Activated CD4-positive, alpha-beta T cell treated with anti-CD3 and anti-CD28 coated beads, Interleukin-2, amount 10 ng/mL, durations not matched to agents 24 days and 14 days (primary cell): Measurements from ENCODE around the gene CAPN11. TPM values are rescaled to one million over a fixed set of nuclear protein-coding genes. Genes with fewer than 3 reads are reported as not detected.
A peak's percentile ranks its signal among the peaks of the same experiment; 100 is the strongest.
"Not testable (repeated sequence)": the region's sequence is repeated elsewhere in the genome, so short reads cannot be mapped to it uniquely, and the experiment has no call there.

ENCODE experiments used
- DNase-seq: peaks from one replicate; pipeline ENCODE4 v3.0.0; 2022
- H3K27ac Mint-ChIP-seq: one replicate; pipeline ENCODE4 v1.8.0; 2022; ENCODE audit warnings: mild to moderate bottlenecking, mixed read lengths
- H3K27me3 Mint-ChIP-seq: one replicate; pipeline ENCODE4 v1.8.0; 2022; ENCODE audit warnings: mixed read lengths
- H3K36me3 Mint-ChIP-seq: one replicate; pipeline ENCODE4 v1.8.0; 2022; ENCODE audit warnings: low read depth, mild to moderate bottlenecking, mixed read lengths
- H3K4me1 Mint-ChIP-seq: one replicate; pipeline ENCODE4 v1.8.0; 2021; ENCODE audit warnings: mixed read lengths
- H3K4me3 Mint-ChIP-seq: one replicate; pipeline ENCODE4 v1.8.0; 2022; ENCODE audit warnings: mild to moderate bottlenecking, moderate library complexity, mixed read lengths
- H3K9me3 Mint-ChIP-seq: one replicate; pipeline ENCODE4 v1.8.0; 2021; ENCODE audit warnings: mixed read lengths
- intact Hi-C: fragments of 100-400 bp; cut with micrococcal nuclease; formaldehyde crosslinking; loops from one replicate; pipeline ENCODE4 v1.15.1; 2023
- total RNA-seq: library from RNA; stranded (reverse); gene quantifications from 2 replicates; pipeline ENCODE4 v1.2.3, GENCODE V29; 2022

The CAPN11 gene
- total RNA-seq, 1 donor from 2014 or later: 0.28 TPM

DNA sequence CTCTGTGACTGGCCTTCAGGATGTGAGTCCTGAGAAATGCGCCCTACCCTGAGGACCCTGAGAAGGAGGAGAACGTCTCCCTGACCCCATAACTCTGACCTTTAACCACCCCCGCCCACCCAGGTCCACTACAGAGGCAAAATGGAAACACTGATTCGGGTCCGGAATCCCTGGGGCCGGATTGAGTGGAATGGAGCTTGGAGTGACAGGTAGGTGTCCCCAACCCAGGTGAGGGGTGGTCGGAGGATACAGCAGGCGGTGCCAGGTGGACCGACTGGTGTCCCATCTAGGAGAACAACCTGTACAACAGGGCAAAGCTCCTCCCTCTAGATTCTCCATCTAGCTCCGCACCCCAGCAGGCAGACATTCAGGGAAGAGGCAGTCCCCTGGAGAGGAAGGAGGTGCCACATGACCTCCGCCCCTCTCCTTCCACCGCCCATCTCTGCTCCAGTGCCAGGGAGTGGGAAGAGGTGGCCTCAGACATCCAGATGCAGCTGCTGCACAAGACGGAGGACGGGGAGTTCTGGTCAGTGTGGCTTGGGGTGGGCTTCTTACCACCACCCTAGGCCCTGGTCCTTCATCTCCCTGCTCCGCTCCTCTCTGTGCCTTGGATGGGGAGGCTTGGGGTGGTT, 17.6 kb downstream of the CAPN11 start:
- Mint-ChIP-seq H3K27ac (no peak overlapping the region), H3K36me3 (no peaks in the 10 kb centered on the region), H3K4me1 (peaks cover 16% of the 10 kb centered on the region), H3K9me3 (no peaks in the 10 kb centered on the region), H3K27me3 (peaks cover 10% of the 10 kb centered on the region), H3K4me3 (no peak overlapping the region)
- intact Hi-C loops: no loop called here
- no peak for DNase-seq

DNA sequence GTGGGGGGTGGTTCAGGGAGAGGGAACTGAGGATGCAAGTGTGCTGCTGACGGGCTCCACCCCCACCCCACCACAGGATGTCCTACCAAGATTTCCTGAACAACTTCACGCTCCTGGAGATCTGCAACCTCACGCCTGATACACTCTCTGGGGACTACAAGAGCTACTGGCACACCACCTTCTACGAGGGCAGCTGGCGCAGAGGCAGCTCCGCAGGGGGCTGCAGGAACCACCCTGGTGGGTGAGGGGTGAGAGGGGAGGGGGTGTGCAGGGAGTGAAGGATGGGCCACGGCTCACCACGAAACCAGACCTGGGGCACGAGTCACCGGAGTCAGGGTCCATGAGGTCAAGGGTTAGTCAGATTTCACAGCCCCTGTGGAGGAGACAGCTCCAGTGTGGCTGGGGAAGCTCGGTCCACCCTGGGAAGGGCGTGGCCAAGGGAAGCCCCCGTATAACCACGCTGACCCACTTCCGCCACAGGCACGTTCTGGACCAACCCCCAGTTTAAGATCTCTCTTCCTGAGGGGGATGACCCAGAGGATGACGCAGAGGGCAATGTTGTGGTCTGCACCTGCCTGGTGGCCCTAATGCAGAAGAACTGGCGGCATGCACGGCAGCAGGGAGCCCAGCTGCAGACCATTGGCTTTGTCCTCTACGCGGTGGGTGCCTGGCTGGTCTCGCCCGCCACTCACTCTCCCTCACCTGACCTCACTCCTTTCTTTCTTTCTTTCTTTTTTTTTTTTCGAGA, 18.3 kb downstream of the CAPN11 start:
- H3K27ac Mint-ChIP-seq: no peak overlapping the region
- H3K4me1 Mint-ChIP-seq: peaks cover 15% of the 10 kb centered on the region
- no peaks in the 10 kb centered on the region for H3K36me3 Mint-ChIP-seq
- intact Hi-C loops: no loop called here
- peak overlapping the region; percentile 14 for H3K4me3 Mint-ChIP-seq
- peaks cover 10% of the 10 kb centered on the region for H3K27me3 Mint-ChIP-seq
- no peaks in the 10 kb centered on the region for H3K9me3 Mint-ChIP-seq
- no peak for DNase-seq

DNA sequence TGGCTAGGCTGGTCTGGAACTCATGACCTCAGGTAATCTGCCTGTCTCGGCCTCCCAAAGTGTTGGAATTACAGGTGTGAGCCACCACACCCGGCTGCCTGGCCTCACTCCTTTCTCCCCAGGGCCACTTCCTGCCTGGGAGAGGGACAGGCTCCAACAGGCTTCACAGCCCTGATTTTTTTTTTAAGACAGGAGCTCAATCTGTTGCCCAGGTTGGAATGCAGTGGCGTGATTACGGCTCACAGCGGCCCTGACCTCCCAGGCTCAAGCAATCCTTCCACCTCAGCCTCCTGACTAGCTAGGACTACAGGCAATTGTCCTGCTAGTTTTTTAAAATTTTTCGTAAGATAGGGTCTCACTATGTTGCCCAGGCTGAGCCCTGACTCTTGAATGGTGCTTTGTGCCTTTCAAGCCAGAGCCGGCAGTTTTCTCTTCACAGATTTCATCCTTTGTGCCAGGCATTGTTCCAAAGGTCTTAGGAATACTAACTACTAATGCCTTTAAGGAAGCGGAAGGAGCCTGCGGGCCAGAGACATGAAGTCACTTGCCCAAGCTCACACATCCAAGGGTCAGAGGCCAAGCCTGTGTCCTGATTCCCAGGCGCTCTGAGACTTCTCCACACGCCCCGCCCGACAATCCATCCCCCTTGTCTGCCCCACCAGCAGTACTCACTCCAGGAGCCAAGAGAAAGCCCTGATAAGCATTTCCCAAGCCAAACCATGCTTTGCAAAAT, 19.2 kb downstream of the CAPN11 start:
- intact Hi-C loops: no loop called here
- Mint-ChIP-seq H3K27me3 (peaks cover 8% of the 10 kb centered on the region), H3K9me3 (no peaks in the 10 kb centered on the region), H3K4me1 (peaks cover 8% of the 10 kb centered on the region), H3K36me3 (no peaks in the 10 kb centered on the region), H3K27ac (no peak overlapping the region), H3K4me3 (no peak overlapping the region)
- DNase-seq: no peak

DNA sequence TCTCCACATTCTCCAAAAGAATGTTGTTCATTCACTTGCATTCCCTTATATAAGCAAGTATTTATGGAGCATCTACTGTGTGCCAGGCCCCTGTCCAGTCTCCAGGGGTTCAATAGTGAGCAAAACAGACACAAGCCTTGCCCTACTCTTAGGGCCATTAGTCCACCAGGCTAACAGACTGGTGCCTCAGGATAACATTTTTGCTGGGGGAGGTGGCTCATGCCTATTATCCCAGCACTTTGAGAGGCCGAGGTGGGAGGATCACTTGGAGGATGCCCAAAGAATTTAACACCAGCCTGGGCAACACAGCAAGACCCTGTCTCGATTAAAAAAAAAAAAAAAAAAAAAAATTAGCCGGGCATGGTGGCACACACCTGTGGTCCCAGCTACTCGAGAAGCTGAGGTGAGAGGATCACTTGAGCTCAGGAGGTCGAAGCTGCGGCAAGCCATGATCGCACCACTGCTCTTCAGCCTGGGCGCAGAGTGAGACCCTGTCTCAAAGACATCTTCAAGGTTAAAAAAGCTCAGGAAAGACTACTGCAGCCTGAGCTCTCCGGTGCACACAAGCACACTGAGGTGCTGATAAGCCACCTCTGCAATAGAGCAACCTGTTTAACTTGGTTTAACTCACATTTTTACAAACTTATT, 19.9 kb downstream of the CAPN11 start:
- no peak for DNase-seq
- intact Hi-C loops: no loop called here
- H3K27ac Mint-ChIP-seq: no peak overlapping the region
- H3K4me3 Mint-ChIP-seq: no peak overlapping the region
- peaks cover 7% of the 10 kb centered on the region for H3K4me1 Mint-ChIP-seq
- H3K9me3 Mint-ChIP-seq: no peaks in the 10 kb centered on the region
- H3K27me3 Mint-ChIP-seq: peaks cover 8% of the 10 kb centered on the region
- H3K36me3 Mint-ChIP-seq: no peaks in the 10 kb centered on the region

- Mint-ChIP-seq H3K4me3 (no peak overlapping the region), H3K9me3 (no peaks in the 10 kb centered on the region), H3K4me1 (peaks cover 7% of the 10 kb centered on the region)
These were observed 20.5 kb downstream of the CAPN11 start for GRCh38 chr6:44179072-44179536.

DNA sequence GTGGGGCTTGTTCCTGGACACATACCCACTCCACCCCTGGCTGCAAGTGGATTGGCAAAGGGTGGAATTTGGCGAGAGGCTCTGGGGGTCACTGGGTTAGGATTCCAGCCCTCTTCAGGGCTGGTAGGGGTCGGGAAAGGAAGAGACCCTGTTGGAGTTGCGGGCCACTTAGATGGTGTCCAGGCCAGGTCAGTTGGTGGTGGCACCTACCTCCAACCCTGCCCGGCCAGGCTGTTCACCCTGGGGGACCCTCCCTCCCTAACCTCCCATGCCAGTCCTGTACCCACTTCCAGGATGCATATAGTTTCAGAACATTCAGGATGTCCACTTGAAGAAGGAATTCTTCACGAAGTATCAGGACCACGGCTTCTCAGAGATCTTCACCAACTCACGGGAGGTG, 21.0 kb downstream of the CAPN11 start:
- Mint-ChIP-seq H3K9me3 (no peaks in the 10 kb centered on the region), H3K36me3 (no peaks in the 10 kb centered on the region), H3K4me1 (peaks cover 7% of the 10 kb centered on the region), H3K27me3 (peaks cover 5% of the 10 kb centered on the region), H3K27ac (no peak overlapping the region), H3K4me3 (no peak overlapping the region)
- no peak for DNase-seq
- intact Hi-C loops: no loop called here

More at GRCh38 chr6:44179072-44179536, 20.5 kb downstream of the CAPN11 start:
- no peak for DNase-seq
- Mint-ChIP-seq H3K36me3 (no peaks in the 10 kb centered on the region), H3K27ac (no peak overlapping the region), H3K27me3 (peaks cover 5% of the 10 kb centered on the region)
- intact Hi-C loops: no loop called here

DNA sequence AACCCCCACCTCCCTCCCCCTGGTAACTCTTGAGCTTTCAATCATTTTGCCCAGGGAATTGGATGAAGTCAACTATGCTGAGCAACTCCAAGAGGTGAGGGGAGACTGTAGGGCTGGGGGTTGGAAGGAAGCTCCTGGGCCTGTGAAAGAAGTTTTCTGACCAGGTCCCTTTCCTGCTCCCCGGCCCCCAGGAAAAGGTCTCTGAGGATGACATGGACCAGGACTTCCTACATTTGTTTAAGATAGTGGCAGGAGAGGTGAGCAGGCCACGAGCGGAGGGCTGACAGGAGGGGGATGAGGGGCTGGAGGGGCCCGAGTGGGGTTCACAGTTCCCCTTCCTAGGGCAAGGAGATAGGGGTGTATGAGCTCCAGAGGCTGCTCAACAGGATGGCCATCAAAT, 21.8 kb downstream of the CAPN11 start:
- intact Hi-C loops: no loop called here
- H3K4me1 Mint-ChIP-seq: peaks cover 9% of the 10 kb centered on the region

GRCh38 chr6:44180886-44181285, 22.3 kb downstream of the CAPN11 start:
- no peaks in the 10 kb centered on the region for H3K9me3 Mint-ChIP-seq
- no peak overlapping the region for H3K4me3 Mint-ChIP-seq
- H3K36me3 Mint-ChIP-seq: no peaks in the 10 kb centered on the region
- peaks cover 4% of the 10 kb centered on the region for H3K27me3 Mint-ChIP-seq
- H3K4me1 Mint-ChIP-seq: peaks cover 12% of the 10 kb centered on the region
- intact Hi-C loops: no loop called here
- no peak for DNase-seq
- H3K27ac Mint-ChIP-seq: no peak overlapping the region

More for the DNA sequence above, 21.8 kb downstream of the CAPN11 start:
- no peak for DNase-seq
- peaks cover 3% of the 10 kb centered on the region for H3K27me3 Mint-ChIP-seq
- H3K9me3 Mint-ChIP-seq: no peaks in the 10 kb centered on the region
- no peak overlapping the region for H3K4me3 Mint-ChIP-seq
- H3K27ac Mint-ChIP-seq: no peak overlapping the region
- no peaks in the 10 kb centered on the region for H3K36me3 Mint-ChIP-seq

DNA sequence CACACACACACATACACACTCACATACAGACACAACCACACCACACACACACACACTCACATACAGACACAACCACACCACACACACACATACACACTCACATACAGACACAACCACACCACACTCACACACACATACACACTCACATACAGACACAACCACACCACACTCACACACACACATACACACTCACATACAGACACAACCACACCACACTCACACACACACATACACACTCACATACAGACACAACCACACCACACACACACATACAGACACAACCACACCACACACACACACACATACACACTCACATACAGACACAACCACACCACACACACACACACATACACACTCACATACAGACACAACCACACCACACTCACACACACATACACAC, 23.2 kb downstream of the CAPN11 start:
- H3K4me3 Mint-ChIP-seq, DNase-seq, intact Hi-C loops, H3K27ac Mint-ChIP-seq, H3K36me3 Mint-ChIP-seq, H3K27me3 Mint-ChIP-seq, H3K9me3 Mint-ChIP-seq: not testable (repeated sequence)
- peaks cover 11% of the 10 kb centered on the region for H3K4me1 Mint-ChIP-seq

DNA sequence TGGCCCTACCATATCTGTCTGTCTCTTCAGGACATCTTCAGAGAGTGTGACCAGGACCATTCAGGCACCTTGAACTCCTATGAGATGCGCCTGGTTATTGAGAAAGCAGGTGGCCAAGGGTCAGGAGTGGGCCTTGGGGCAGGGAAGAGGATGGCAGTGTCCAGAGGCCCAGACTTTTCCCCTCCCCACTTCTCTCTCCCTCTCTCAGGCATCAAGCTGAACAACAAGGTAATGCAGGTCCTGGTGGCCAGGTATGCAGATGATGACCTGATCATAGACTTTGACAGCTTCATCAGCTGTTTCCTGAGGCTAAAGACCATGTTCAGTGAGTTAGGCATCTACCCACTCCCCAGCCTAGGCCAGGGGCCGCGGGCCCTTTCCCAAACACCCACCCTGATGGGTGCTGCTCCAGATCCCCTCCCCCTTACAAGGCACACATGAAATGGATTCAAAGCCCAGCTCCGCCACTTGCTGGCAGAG, 24.3 kb downstream of the CAPN11 start:
- no peaks in the 10 kb centered on the region for H3K9me3 Mint-ChIP-seq

GRCh38 chr6:44183783-44184182, 25.2 kb downstream of the CAPN11 start:
- Mint-ChIP-seq H3K4me3 (no peak overlapping the region), H3K4me1 (peaks cover 9% of the 10 kb centered on the region), H3K27me3 (peaks cover 5% of the 10 kb centered on the region), H3K9me3 (no peaks in the 10 kb centered on the region), H3K27ac (no peak overlapping the region), H3K36me3 (no peaks in the 10 kb centered on the region)
- intact Hi-C loops: no loop called here
- no peak for DNase-seq

More for the DNA sequence above, 24.3 kb downstream of the CAPN11 start:
- peaks cover 9% of the 10 kb centered on the region for H3K4me1 Mint-ChIP-seq
- intact Hi-C loops: no loop called here
- no peak overlapping the region for H3K4me3 Mint-ChIP-seq
- no peak overlapping the region for H3K27ac Mint-ChIP-seq
- peaks cover 5% of the 10 kb centered on the region for H3K27me3 Mint-ChIP-seq
- no peak for DNase-seq
- H3K36me3 Mint-ChIP-seq: no peaks in the 10 kb centered on the region

GRCh38 chr6:44185356-44185755, 26.7 kb downstream of the CAPN11 start:
- H3K27me3 Mint-ChIP-seq, DNase-seq, H3K4me3 Mint-ChIP-seq, H3K27ac Mint-ChIP-seq, H3K36me3 Mint-ChIP-seq, H3K9me3 Mint-ChIP-seq, intact Hi-C loops: not testable (repeated sequence)
- H3K4me1 Mint-ChIP-seq: peaks cover 14% of the 10 kb centered on the region

- H3K4me1 Mint-ChIP-seq: peaks cover 14% of the 10 kb centered on the region
- H3K4me3 Mint-ChIP-seq: no peak overlapping the region
- H3K27me3 Mint-ChIP-seq: peaks cover 9% of the 10 kb centered on the region
- H3K36me3 Mint-ChIP-seq: no peaks in the 10 kb centered on the region
- peak overlapping the region; percentile 23 for H3K27ac Mint-ChIP-seq
- H3K9me3 Mint-ChIP-seq: no peaks in the 10 kb centered on the region
- no peak for DNase-seq
- intact Hi-C loops: no loop called here
These were observed 27.5 kb downstream of the CAPN11 start for GRCh38 chr6:44185953-44186634.
